Lower leg skin (tissue), 3 donors: ENCODE data around the gene MRPL53.

ENCODE experiments used
- CTCF ChIP-seq, 3 donors: fragments of 450-650 bp; IDR thresholded peaks; one replicate each; pipeline ENCODE4 v1.5.1; 2016; ENCODE audit warnings: antibody characterized with exemption in 3 of 3, mild to moderate bottlenecking in 3 of 3, moderate library complexity in 2 of 3
- POLR2A ChIP-seq, 2 donors: fragments of 450-650 bp; IDR thresholded peaks; one replicate each; pipeline ENCODE4 v1.6.1; 2016 to 2017; ENCODE audit warnings: antibody characterized with exemption in 2 of 2, mild to moderate bottlenecking in 1 of 2, moderate library complexity in 1 of 2

DNA sequence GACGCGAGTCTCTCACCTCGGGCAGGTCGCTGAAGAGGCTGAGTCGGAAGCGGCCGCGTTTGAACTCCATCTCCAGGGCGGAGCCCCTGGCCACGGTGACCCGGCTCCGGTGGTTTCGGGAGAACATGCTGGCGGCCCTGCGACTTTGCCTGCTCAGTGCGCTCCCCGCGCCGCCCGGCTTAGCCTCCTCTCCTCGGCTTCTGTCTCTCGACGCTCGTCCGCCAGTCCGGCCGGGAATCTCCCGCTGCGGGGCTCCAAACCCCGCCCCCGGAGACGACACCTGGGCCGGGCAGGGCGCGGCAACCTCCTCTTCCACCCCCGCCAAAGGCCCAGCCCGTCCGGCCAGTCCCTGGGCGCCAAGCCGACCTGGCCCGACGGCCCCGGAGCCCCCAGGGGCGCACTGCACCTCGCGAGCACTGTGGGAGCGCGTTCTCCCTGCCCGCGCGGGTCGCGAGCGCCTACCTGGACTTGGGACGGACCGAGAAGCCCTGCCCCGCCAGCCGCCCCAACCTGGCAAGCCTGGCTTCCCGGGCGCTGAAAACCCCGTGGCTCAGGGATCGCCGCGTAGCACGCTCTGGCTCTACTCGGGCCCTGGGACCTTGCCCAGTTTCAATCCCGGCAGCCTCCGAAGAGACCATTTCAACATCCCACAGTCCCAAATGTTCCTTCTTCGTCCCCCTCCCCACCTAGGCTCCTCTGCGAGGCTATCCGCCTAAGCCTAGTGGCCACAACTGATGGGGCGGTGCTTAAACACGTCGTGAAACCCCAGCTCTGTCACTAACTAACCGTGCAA, 30.6 kb downstream of the MRPL53 start, which contains the start of gene RTKN:
- no peak for TF ChIP-seq POLR2A (IDR thresholded peaks at IDR 0.05)
- TF ChIP-seq CTCF (IDR thresholded peaks at IDR 0.05), result no peak
